ENCODE data around the gene MOB1B.

Gene MOB1B

DNA sequence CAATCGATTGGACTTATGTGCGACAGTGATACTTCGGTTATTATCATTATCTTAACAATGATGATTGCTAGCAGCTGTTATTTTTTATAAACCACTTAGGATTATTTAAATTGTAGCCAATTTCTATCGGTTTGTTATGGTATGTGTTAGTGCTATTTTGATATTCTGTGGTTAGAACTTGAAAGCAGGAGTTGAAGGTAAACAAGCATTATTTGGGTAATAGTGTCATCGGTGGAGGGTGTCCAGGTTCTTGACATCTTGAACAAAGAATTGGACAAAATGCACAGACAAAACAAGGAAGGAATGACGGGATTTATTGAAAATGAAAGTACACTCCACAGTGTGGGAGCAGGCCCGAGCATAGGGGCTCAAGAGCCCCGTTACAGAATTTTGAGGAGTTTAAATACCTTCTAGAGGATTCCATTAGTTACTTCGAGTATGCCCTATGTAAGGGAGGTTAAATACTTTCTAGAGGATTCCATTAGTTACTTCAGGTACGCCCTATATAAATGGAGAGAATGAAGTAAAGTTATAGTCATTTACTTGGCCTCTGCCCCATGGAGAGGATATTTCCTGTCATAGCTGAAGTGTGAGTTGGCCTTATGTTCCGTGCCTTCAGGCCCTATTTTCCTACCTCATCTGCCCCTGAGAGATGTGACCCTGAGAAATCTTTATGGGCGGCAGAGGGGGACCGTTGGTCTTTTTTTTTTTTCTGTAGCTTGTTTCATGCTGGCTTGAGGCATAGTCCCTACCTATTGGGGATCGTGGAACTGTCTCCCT is 13.1 kb downstream of the MOB1B start:
- no peak for DNase-seq

DNA sequence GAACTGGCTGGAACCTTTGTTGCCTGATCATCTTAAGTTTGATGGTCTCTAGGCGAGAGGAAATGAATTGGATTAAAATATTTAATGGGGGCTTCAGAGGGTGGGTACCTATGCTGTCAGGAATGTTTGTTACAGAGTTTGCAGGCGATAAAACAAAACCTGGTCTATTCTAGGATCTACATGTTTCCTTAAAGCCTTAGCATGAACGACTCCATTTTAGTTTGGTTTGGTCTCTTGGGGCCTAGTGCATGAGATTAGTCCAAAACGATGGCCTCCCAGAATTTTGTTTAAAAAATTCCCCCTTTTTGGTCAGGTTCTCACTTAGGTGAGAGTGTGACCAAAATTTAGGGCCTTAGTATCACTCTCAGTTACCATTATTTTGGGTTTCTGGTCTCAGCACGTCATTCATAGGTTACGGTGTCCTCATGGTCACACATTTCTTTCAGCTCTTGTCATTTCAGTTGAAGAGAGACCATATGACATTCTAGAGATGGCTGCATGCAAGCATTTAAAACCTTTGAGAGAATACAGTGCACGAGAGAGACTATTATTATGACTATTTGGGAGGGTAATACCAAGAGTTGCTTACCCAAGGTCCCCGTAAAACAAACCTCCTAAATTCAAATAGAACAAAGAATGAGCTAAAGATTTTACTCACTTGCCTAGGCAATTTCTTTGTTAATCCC is 13.8 kb downstream of the MOB1B start:
- no peak for DNase-seq

- no peak for DNase-seq
These were observed 18.4 kb downstream of the MOB1B start for GRCh38 chr4:70920592-70920991.

DNA sequence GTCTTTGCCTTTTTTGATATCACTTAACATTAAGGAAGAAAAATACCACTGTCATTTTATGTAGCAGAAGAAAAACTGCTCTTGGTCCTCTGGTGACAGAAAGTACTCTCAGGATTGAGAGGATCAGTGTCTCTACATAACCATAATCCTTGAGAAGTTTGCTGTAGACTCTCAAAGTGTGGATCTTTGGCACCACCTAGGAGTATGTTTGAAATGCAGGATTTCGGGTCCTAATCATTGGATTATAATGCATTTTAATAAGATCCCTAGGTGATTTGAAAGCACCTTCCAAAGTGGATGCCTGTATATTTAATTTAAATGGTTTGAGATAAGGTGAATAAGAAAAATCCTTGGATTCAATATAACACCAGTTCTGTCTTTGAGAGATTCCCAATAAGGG is 23.2 kb downstream of the MOB1B start:
- DNase-seq, result no peak

DNA sequence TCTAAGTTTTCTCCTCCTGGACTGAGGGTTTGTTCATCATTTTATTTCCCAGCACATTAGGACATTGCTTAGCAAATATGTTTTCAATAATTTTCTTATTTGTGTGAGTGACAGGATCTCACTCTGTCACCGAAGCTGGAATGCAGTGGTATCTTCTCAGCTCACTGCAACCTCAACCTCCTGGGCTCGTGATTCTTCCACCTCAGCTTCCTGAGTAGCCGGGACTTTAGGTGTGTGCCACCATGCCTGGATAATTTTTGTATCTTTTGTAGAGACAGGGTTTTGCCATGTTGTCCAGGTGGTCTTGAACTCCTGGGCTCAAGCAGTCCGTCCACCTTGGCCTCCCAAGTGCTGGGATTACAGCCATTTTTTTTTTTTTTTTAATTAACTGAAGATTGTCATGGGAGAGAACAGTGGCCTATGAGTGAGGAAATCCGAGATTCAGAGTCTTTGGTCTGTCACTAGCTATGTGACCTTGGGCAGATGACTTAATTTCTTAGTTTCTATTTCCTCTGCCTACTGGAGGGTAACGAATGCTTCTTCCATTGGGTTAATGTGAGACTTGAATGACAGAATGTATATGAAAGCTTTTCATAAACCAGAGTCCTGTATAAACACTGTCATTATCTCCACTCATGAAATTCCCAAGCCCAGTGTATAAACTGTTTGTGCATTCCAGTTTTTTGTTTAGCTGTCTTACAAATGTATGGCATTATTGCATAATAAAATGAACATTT is 23.9 kb downstream of the MOB1B start:
- DNase-seq, result no peak

- peak; percentile 16 to 27 for DNase-seq
These were observed 25.5 kb downstream of the MOB1B start for GRCh38 chr4:70927502-70928137.

GRCh38 chr4:70930530-70931256 is 28.5 kb downstream of the MOB1B start:
- DNase-seq, result no peak

DNA sequence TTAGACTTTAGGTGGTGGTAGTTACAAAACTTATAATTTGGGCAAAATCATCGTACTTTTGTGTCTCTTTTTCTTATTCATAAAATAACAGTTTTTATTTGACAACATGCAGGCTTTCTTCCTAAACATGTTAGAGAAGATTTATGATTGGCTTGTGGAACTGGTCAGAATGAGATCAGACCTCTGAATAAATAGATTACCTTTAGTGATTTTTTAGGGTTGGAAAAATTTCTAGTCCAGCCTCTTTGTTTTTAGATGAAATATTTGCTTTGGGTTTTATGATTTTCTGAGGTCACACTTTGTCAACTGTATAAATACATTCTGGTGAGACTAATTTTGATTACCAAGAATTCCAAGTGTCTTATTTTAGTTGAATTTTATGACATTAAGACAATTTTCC is 29.2 kb downstream of the MOB1B start:
- no peak for DNase-seq

- no peak for DNase-seq
These were observed 30.8 kb downstream of the MOB1B start for GRCh38 chr4:70932984-70933383.

DNA sequence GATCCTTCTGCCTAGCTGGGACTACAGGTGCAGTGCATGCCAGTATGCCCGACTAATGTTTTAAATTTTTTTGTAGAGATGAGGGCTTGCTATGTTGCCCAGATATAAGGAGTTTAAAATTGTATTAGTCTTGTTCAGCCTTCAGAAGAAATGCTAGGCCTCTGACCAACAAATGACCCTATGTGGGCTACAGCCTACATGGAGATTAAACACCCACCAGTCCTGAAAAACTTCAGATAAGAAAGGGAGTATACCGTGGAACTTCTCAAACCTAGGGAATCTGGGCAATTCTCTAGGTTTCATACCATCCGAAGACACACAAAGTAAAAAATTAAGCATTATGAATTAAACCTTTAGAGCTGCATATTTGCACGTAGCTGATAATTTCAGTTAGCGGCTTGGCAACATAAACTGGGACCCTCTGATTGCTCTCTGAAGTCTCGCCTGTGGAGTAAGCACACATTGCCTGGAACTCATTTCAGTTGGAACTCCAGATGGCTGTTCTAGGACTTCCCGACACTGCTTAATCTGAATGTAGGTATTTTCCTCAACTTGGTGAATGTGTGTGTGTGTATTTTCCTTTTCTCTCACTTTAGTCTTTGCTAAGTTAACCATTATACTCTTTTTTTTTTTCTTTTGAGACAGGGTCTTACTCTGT is 33.0 kb downstream of the MOB1B start:
- no peak for DNase-seq

GRCh38 chr4:70936200-70936787 is 34.1 kb downstream of the MOB1B start:
- DNase-seq, result no peak

GRCh38 chr4:70938086-70938485 is 35.9 kb downstream of the MOB1B start:
- no peak for DNase-seq

- no peak for DNase-seq
These were observed 38.0 kb downstream of the MOB1B start for GRCh38 chr4:70940134-70940533.

DNA sequence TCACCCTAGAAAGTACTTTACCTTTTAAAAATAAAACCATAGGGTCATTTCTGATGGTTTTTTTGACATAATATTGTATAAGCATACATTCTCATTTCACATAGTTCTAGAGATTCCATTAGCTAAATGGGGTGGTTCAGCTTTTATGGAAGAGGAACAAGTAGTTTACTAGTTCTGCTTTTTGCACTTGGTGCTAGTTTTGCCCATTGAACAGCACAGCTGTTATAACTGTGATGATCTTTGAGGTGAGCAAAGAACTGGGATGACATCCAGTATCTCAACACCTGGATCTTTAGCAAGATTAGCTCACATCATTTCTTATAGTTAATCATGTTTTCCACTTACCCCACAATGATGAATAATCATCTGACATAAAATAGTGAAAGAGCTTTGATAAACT is 40.9 kb downstream of the MOB1B start:
- DNase-seq, result no peak

- no peak for DNase-seq
These were observed 42.9 kb downstream of the MOB1B start for GRCh38 chr4:70945046-70945445.

DNA sequence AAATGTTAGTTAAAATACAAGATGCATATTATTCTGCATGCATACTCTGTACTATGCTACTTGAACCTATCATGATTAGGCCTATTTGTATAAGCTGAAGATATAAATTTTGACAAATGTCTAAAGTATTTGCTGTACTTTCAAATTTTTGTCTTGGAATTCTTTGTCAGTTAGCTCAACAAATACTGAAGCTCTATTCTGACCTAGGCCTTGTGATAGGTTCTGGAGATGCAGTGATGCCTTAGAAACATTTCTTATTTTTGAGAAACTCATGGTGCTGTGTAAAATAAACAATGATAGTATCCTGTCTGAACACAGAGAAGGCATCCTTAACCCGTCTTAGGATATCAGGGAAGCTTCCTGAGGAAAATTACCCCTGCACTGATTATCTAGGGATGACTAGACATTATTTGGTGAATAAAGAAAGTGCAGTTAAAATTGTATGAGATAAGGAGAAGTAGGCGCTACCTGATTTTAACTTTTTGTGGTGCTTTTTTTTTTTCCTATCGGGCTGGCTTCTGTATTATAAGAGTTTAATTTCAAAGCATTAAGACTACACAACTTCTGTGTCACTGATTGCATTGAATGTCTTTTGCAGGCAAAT is 43.4 kb downstream of the MOB1B start:
- DNase-seq, result no peak

DNA sequence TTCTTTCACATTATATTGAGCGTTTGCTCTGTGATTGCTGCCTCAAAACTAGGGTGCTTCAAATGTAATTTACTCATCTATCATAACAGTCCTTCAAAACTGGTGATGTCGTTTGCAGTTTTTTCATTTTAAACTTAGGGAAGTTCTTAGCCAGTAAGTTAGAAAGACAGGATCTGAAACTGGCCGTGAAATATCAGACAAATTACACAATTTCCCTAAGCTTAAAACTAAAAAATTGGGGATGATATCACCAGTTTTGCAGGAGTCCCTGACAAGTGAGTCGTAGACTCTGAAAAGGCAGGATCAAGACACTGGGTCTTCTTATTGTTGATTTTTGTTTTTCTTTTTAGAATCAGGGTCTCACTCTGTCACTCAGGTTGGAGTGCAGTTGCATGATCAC is 44.8 kb downstream of the MOB1B start:
- DNase-seq, result no peak

DNA sequence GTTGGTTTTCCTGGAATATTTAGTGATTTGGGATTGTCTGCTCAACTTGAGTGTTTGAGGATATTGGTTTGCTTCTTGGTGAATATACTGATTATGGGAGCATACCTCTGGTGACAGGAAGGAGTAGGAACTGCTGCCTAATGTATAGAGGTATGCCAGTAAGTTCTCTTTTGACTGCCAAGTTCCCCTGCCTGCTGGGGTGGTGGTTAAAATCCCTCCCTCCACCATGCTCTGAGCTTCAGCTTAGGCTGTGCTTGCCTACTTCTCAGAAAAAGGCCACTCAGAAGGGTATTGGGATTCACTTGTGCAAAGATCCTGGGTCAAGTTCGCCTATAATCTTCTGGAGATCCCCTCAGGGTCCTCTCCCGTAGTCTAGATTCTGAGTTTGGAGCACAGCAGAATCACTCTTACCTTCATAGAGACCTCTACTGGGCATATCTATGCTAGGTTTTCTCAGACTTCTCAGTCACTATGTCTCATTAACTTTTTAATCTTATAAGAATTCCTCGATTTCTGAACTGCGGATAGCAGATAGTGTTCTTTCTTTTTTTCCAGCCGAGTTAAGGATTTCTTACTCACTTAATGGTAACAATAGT is 46.6 kb downstream of the MOB1B start:
- no peak for DNase-seq

DNA sequence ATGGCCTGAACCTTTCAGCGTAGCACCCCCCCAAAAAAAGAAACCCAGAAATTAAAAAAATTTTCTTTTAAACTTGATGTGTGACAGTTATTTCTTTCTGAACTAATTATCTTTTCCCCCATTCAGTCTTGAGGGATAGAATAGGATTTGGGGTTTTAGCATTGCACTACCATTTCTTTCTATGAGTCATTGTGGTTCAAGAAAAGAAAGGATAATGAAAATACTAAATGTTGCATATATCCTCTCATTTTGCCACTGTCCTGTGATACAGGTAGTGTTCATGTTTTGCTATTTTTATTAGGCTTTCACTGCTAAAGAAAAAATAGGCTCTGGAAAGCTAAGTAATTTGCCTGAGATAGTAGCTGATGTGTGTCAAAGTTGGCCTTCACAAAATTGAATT is 51.9 kb downstream of the MOB1B start:
- no peak for DNase-seq

DNA sequence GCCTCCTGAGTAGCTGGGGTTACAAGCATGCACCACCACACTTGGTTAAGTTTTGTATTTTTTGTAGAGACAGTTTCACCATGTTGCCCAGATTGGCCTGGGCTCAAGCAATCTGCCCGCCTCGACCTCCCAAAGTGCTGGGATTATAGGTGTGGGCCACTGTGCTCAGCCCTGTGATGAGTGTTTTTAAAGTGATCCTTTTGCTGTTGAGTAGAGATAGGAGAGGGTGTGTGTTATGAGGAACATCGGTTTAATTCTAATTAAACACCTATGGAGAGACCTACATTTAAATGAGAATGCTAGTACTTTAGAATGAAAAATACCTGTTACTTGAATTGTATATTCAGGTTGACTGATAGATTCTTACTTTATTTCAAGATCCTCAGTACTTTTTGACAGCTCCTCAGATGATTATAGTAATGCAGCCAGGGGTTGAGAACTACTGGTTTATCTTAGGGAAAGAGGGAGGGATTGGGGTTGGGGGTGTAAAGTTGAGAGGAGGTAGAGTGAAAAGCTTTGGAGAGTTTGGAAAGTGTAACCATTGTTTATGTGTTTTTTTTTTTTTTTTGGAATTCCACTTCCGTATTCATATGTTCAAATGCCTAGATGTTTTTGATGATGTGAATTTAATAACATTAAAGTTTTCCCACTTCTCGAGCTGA is 54.5 kb downstream of the MOB1B start:
- no peak for DNase-seq
